ENCODE results near the gene GALNT9. TPM values are rescaled to one million over a fixed set of nuclear protein-coding genes. Genes with fewer than 3 reads are reported as not detected.
"Not testable (repeated sequence)": the region's sequence is repeated elsewhere in the genome, so short reads cannot be mapped to it uniquely, and the experiment has no call there.

The GALNT9 gene
- total RNA-seq, 1 experiment from 2014 or later = not detected

GRCh38 chr12:132259872-132260695 lies 69.3 kb downstream of the GALNT9 start:
- Histone ChIP-seq H3K27me3 (replicated peaks) (no peaks in the 10 kb centered on the region; the same call in 1 of the 2 replicates), H3K4me1 (replicated peaks) (no peaks in the 10 kb centered on the region), H3K36me3 (no peaks in the 10 kb centered on the region), H3K4me3 (no peak overlapping the region), H3K27ac (no peak overlapping the region), H3K9me3 (replicated peaks) (no peaks in the 10 kb centered on the region)
- DNase-seq (ENCODE audit: low read depth in 1 of 2, low spot score in 2 of 2) = no peak

GRCh38 chr12:132259364-132259871 lies 70.0 kb downstream of the GALNT9 start:
- Histone ChIP-seq H3K9me3 (replicated peaks) (no peaks in the 10 kb centered on the region), H3K36me3 (no peaks in the 10 kb centered on the region), H3K27me3 (replicated peaks) (no peaks in the 10 kb centered on the region; the same call in 1 of the 2 replicates), H3K4me1 (replicated peaks) (no peaks in the 10 kb centered on the region), H3K4me3 (no peak overlapping the region), H3K27ac (no peak overlapping the region)
- no peak for DNase-seq (ENCODE audit: low read depth in 1 of 2, low spot score in 2 of 2)

GRCh38 chr12:132258543-132258942 lies 70.8 kb downstream of the GALNT9 start:
- H3K27ac ChIP-seq = no peak overlapping the region
- no peaks in the 10 kb centered on the region for H3K9me3 ChIP-seq (replicated peaks)
- H3K27me3 ChIP-seq (replicated peaks) = peaks cover 4% of the 10 kb centered on the region; the same call in 1 of the 2 replicates
- no peaks in the 10 kb centered on the region for H3K4me1 ChIP-seq (replicated peaks)
- no peak overlapping the region for H3K4me3 ChIP-seq
- DNase-seq (ENCODE audit: low read depth in 1 of 2, low spot score in 2 of 2) = no peak
- H3K36me3 ChIP-seq = no peaks in the 10 kb centered on the region

GRCh38 chr12:132257955-132258490 lies 71.4 kb downstream of the GALNT9 start:
- Histone ChIP-seq H3K4me1 (replicated peaks) (no peaks in the 10 kb centered on the region), H3K36me3 (no peaks in the 10 kb centered on the region), H3K27ac (no peak overlapping the region), H3K9me3 (replicated peaks) (no peaks in the 10 kb centered on the region), H3K27me3 (replicated peaks) (peaks cover 6% of the 10 kb centered on the region; the same call in 1 of the 2 replicates), H3K4me3 (no peak overlapping the region)
- no peak for DNase-seq (ENCODE audit: low read depth in 1 of 2, low spot score in 2 of 2)

GRCh38 chr12:132257206-132257954 lies 72.0 kb downstream of the GALNT9 start:
- Histone ChIP-seq H3K27ac (no peak overlapping the region), H3K4me3 (no peak overlapping the region), H3K4me1 (replicated peaks) (no peaks in the 10 kb centered on the region), H3K27me3 (replicated peaks) (peaks cover 7% of the 10 kb centered on the region; the same call in 1 of the 2 replicates), H3K36me3 (no peaks in the 10 kb centered on the region), H3K9me3 (replicated peaks) (no peaks in the 10 kb centered on the region)
- DNase-seq (ENCODE audit: low read depth in 1 of 2, low spot score in 2 of 2) = no peak

- Histone ChIP-seq H3K36me3 (no peaks in the 10 kb centered on the region), H3K4me1 (replicated peaks) (no peaks in the 10 kb centered on the region), H3K4me3 (no peak overlapping the region), H3K9me3 (replicated peaks) (no peaks in the 10 kb centered on the region), H3K27ac (no peak overlapping the region), H3K27me3 (replicated peaks) (peaks cover 13% of the 10 kb centered on the region; the same call in 1 of the 2 replicates)
- no peak for DNase-seq (ENCODE audit: low read depth in 1 of 2, low spot score in 2 of 2)
Measured at GRCh38 chr12:132256646-132257045, 72.7 kb downstream of the GALNT9 start.

GRCh38 chr12:132255642-132256041 lies 73.7 kb downstream of the GALNT9 start:
- Histone ChIP-seq H3K36me3 (no peaks in the 10 kb centered on the region), H3K27ac (no peak overlapping the region), H3K9me3 (replicated peaks) (no peaks in the 10 kb centered on the region), H3K27me3 (replicated peaks) (peaks cover 13% of the 10 kb centered on the region; the same call in 1 of the 2 replicates), H3K4me1 (replicated peaks) (no peaks in the 10 kb centered on the region), H3K4me3 (no peak overlapping the region)
- DNase-seq (ENCODE audit: low read depth in 1 of 2, low spot score in 2 of 2) = no peak

- no peak for DNase-seq (ENCODE audit: low read depth in 1 of 2, low spot score in 2 of 2)
- Histone ChIP-seq H3K4me3 (no peak overlapping the region), H3K27me3 (replicated peaks) (peaks cover 19% of the 10 kb centered on the region), H3K36me3 (no peaks in the 10 kb centered on the region), H3K9me3 (replicated peaks) (no peaks in the 10 kb centered on the region), H3K4me1 (replicated peaks) (no peaks in the 10 kb centered on the region), H3K27ac (no peak overlapping the region)
Measured at GRCh38 chr12:132253698-132254480, 75.5 kb downstream of the GALNT9 start.

- not testable (repeated sequence) for H3K36me3 ChIP-seq; H3K4me1 ChIP-seq (replicated peaks); DNase-seq (ENCODE audit: low read depth in 1 of 2, low spot score in 2 of 2); H3K9me3 ChIP-seq (replicated peaks); H3K27ac ChIP-seq; H3K4me3 ChIP-seq
- H3K27me3 ChIP-seq (replicated peaks) = peaks cover 23% of the 10 kb centered on the region
Measured at GRCh38 chr12:132252981-132253380, 76.4 kb downstream of the GALNT9 start.

- no peak overlapping the region for H3K27ac ChIP-seq
- H3K36me3 ChIP-seq = no peaks in the 10 kb centered on the region
- DNase-seq (ENCODE audit: low read depth in 1 of 2, low spot score in 2 of 2) = no peak
- H3K27me3 ChIP-seq (replicated peaks) = peaks cover 23% of the 10 kb centered on the region
- no peaks in the 10 kb centered on the region for H3K4me1 ChIP-seq (replicated peaks)
- no peak overlapping the region for H3K4me3 ChIP-seq
- no peaks in the 10 kb centered on the region for H3K9me3 ChIP-seq (replicated peaks)
Measured at GRCh38 chr12:132251741-132252490, 77.5 kb downstream of the GALNT9 start.

- no peaks in the 10 kb centered on the region for H3K9me3 ChIP-seq (replicated peaks)
- H3K4me3 ChIP-seq = no peak overlapping the region
- H3K27ac ChIP-seq = no peak overlapping the region
- H3K36me3 ChIP-seq = no peaks in the 10 kb centered on the region
- no peak for DNase-seq (ENCODE audit: low read depth in 1 of 2, low spot score in 2 of 2)
- H3K4me1 ChIP-seq (replicated peaks) = no peaks in the 10 kb centered on the region
- peaks cover 23% of the 10 kb centered on the region for H3K27me3 ChIP-seq (replicated peaks)
Measured at GRCh38 chr12:132251310-132251709, 78.1 kb downstream of the GALNT9 start.

- Histone ChIP-seq H3K27ac (no peak overlapping the region), H3K36me3 (no peaks in the 10 kb centered on the region), H3K4me3 (no peak overlapping the region), H3K27me3 (replicated peaks) (peaks cover 23% of the 10 kb centered on the region), H3K4me1 (replicated peaks) (no peaks in the 10 kb centered on the region), H3K9me3 (replicated peaks) (no peaks in the 10 kb centered on the region)
- no peak for DNase-seq (ENCODE audit: low read depth in 1 of 2, low spot score in 2 of 2)
Measured at GRCh38 chr12:132250707-132251106, 78.7 kb downstream of the GALNT9 start.
